ENCODE measurements around the gene FANCD2OS.

DNA sequence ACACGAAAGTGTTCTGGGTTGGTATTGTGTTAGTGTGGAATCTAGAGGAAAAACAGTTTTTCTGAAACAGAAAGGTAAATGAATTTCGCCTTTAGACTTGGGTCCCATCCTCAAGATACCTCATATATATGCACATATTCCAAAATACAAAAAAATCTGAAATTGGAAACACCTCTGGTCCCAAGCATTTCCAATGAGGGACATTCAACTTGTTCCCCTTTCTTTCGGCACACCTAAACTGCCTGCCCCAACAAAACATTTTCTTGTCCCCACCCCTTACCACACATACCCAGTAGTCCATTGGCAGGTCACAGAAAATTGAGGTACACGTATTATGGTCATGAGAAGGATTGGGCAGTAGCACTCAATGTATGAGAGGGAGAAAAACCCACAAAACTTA, 47.6 kb upstream of the FANCD2OS start:
- TF ChIP-seq CTCF (IDR thresholded peaks at IDR 0.05) (no peak), POLR2A (IDR thresholded peaks at IDR 0.05) (no peak)
